ENCODE results near the gene GRM7.

Gene GRM7

GRCh38 chr3:7254251-7254650 is 393.3 kb downstream of the GRM7 start:
- H3K4me1 ChIP-seq (ENCODE audit: control insufficient read depth in 1 of 2, insufficient read depth in 1 of 2, low read depth in 1 of 2, low read length in 1 of 2), result no peaks in the 10 kb centered on the region
- H3K9me3 ChIP-seq, result no peaks in the 10 kb centered on the region
- no peak overlapping the region for H3K27ac ChIP-seq
- H3K4me3 ChIP-seq (ENCODE audit: low read depth in 1 of 2, low read length in 1 of 2), result no peak overlapping the region
- H3K36me3 ChIP-seq, result no peaks in the 10 kb centered on the region
- no peak for TF ChIP-seq CTCF (IDR thresholded peaks at IDR 0.05)
- no peaks in the 10 kb centered on the region for H3K27me3 ChIP-seq

GRCh38 chr3:7260975-7261374 is 400.1 kb downstream of the GRM7 start:
- Histone ChIP-seq H3K9me3 (no peaks in the 10 kb centered on the region), H3K36me3 (no peaks in the 10 kb centered on the region), H3K4me3 (ENCODE audit: low read depth in 1 of 2, low read length in 1 of 2) (no peak overlapping the region), H3K27ac (no peak overlapping the region), H3K4me1 (ENCODE audit: control insufficient read depth in 1 of 2, insufficient read depth in 1 of 2, low read depth in 1 of 2, low read length in 1 of 2) (no peaks in the 10 kb centered on the region), H3K27me3 (no peaks in the 10 kb centered on the region)
- TF ChIP-seq CTCF (IDR thresholded peaks at IDR 0.05), result no peak

- Histone ChIP-seq H3K4me3 (ENCODE audit: low read depth in 1 of 2, low read length in 1 of 2) (no peak overlapping the region), H3K4me1 (ENCODE audit: control insufficient read depth in 1 of 2, insufficient read depth in 1 of 2, low read depth in 1 of 2, low read length in 1 of 2) (no peaks in the 10 kb centered on the region), H3K9me3 (no peaks in the 10 kb centered on the region), H3K27ac (no peak overlapping the region), H3K36me3 (no peaks in the 10 kb centered on the region), H3K27me3 (no peaks in the 10 kb centered on the region)
- no peak for TF ChIP-seq CTCF (IDR thresholded peaks at IDR 0.05)
These were observed 402.7 kb downstream of the GRM7 start for GRCh38 chr3:7263347-7264195.

- Histone ChIP-seq H3K4me3 (ENCODE audit: low read depth in 1 of 2, low read length in 1 of 2) (no peak overlapping the region), H3K9me3 (no peaks in the 10 kb centered on the region), H3K36me3 (no peaks in the 10 kb centered on the region), H3K27ac (no peak overlapping the region), H3K4me1 (ENCODE audit: control insufficient read depth in 1 of 2, insufficient read depth in 1 of 2, low read depth in 1 of 2, low read length in 1 of 2) (no peaks in the 10 kb centered on the region), H3K27me3 (no peaks in the 10 kb centered on the region)
- TF ChIP-seq CTCF (IDR thresholded peaks at IDR 0.05), result no peak
These were observed 403.2 kb downstream of the GRM7 start for GRCh38 chr3:7264196-7264526.

GRCh38 chr3:7265736-7266135 is 404.8 kb downstream of the GRM7 start:
- Histone ChIP-seq H3K4me1 (ENCODE audit: control insufficient read depth in 1 of 2, insufficient read depth in 1 of 2, low read depth in 1 of 2, low read length in 1 of 2) (no peaks in the 10 kb centered on the region), H3K36me3 (no peaks in the 10 kb centered on the region), H3K4me3 (ENCODE audit: low read depth in 1 of 2, low read length in 1 of 2) (no peak overlapping the region), H3K27ac (no peak overlapping the region), H3K9me3 (no peaks in the 10 kb centered on the region), H3K27me3 (no peaks in the 10 kb centered on the region)
- no peak for TF ChIP-seq CTCF (IDR thresholded peaks at IDR 0.05)

All from neutrophil (primary cell).